Body of pancreas (tissue), 4 donors: ENCODE measurements around the gene DDX47. TPM values are rescaled to one million over a fixed set of nuclear protein-coding genes. Genes with fewer than 3 reads are reported as not detected.

Source experiments
- ATAC-seq: fragments of 150-250 bp; one replicate; pipeline ENCODE4 v1.9.1; 2016
- DNase-seq, 4 donors: peaks; one replicate each; pipeline ENCODE4 v3.0.0-alpha.2; 2019
- H3K27ac ChIP-seq, 4 donors: fragments of 200-600 bp; sonication (generic); 1 replicate in 3 of 4; 2 replicates in 1 of 4; pipeline versions ENCODE4 v1.5.1 to v1.6.1; 2016 to 2019; ENCODE audit warnings: mild to moderate bottlenecking in 1 of 4, mixed read lengths in 1 of 4, moderate library complexity in 1 of 4
- H3K27me3 ChIP-seq, 2 donors: fragments of 200-600 bp; sonication (generic); one replicate each; pipeline ENCODE4 v1.6.0; 2016; ENCODE audit warnings: mild to moderate bottlenecking in 1 of 2
- H3K36me3 ChIP-seq, 2 donors: fragments of 200-600 bp; sonication (generic); replicated peaks in 1 of 2; 2 replicates each; pipeline ENCODE4 v1.5.1; 2016; ENCODE audit warnings: low read depth in 2 of 2; ENCODE audit not compliant: insufficient read depth in 1 of 2
- H3K4me1 ChIP-seq: fragments of 200-600 bp; sonication (generic); one replicate; pipeline ENCODE4 v1.6.0; 2016
- H3K4me3 ChIP-seq, 2 donors: fragments of 200-600 bp; sonication (generic); 1 replicate in 1 of 2; 2 replicates in 1 of 2; pipeline ENCODE4 v1.5.1; 2016 to 2019
- H3K9me3 ChIP-seq, 3 donors: fragments of 200-600 bp; sonication (generic); 1 replicate in 2 of 3; 2 replicates in 1 of 3; pipeline ENCODE4 v1.5.1; 2016
- POLR2A ChIP-seq, 3 donors: fragments of 450-650 bp; IDR thresholded peaks; one replicate each; pipeline ENCODE4 v1.6.1; 2016; ENCODE audit warnings: antibody characterized with exemption in 3 of 3, mild to moderate bottlenecking in 2 of 3
- WGBS, 2 donors: methylation state at CpG; one replicate each; pipeline ENCODE4 v1.1.5; 2017; 5-methylcytosine and 5-hydroxymethylcytosine counted together
- intact Hi-C: fragments of 100-400 bp; cut with DNase I; formaldehyde crosslinking; loops from one replicate; pipeline ENCODE4 v1.15.1; 2023
- total RNA-seq, 2 donors: library from RNA; depleted of rRNA; stranded (reverse); fragments of >200 nt; gene quantifications; one replicate each; pipeline ENCODE4 v1.1.0, GENCODE V29; 2016
- TF ChIP-seq, protein P1 (sequence below), 7 experiments: fragments of 450-650 bp in 4 of 7; fragments of 200-600 bp in 3 of 7; sonication (generic) in 3 of 7; IDR thresholded peaks; one replicate each; pipeline ENCODE4 v1.5.1; 2016 to 2019; ENCODE audit warnings: antibody characterized with exemption in 7 of 7

The DDX47 gene
- total RNA-seq, 2 donors from 2014 or later, result 32.4 to 59.7 TPM

- Histone ChIP-seq H3K27ac (no peak overlapping the region), H3K4me3 (no peak overlapping the region), H3K27me3 (no peaks in the 10 kb centered on the region), H3K36me3 (no peaks in the 10 kb centered on the region), H3K4me1 (peaks cover 31% of the 10 kb centered on the region), H3K9me3 (no peaks in the 10 kb centered on the region)
- no peak for TF ChIP-seq POLR2A (IDR thresholded peaks at IDR 0.05)
- TF ChIP-seq, protein P1, sequence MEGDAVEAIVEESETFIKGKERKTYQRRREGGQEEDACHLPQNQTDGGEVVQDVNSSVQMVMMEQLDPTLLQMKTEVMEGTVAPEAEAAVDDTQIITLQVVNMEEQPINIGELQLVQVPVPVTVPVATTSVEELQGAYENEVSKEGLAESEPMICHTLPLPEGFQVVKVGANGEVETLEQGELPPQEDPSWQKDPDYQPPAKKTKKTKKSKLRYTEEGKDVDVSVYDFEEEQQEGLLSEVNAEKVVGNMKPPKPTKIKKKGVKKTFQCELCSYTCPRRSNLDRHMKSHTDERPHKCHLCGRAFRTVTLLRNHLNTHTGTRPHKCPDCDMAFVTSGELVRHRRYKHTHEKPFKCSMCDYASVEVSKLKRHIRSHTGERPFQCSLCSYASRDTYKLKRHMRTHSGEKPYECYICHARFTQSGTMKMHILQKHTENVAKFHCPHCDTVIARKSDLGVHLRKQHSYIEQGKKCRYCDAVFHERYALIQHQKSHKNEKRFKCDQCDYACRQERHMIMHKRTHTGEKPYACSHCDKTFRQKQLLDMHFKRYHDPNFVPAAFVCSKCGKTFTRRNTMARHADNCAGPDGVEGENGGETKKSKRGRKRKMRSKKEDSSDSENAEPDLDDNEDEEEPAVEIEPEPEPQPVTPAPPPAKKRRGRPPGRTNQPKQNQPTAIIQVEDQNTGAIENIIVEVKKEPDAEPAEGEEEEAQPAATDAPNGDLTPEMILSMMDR (IDR thresholded peaks at IDR 0.05), result no peak
- ATAC-seq (no peak), DNase-seq (no peak)
- intact Hi-C loops, result no loop called here
- WGBS, 2 donors, result 90 to 93% methylated on average over 3 of the region's 3 CpGs
These were observed 1.8 kb upstream of the DDX47 start for GRCh38 chr12:12811343-12811742.

DNA sequence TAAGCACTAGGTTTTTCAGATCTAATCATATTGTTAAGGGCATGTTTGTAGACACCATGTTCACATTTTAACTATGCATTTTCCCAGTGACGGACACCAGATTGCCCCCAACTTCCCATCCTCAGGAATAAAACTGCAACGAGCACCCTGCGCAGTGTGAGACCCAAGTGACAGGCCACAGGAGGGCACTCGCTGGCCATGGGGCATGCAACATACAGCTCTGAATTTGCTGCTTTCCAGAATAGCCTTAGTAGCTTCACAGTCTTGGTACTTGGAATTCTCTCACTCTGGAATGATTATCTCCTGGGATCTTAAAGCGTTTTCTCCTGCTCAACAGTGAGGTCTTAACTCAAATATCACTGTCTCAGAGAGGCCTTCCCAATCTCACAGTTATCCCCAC, 972 bp upstream of the DDX47 start:
- no peak overlapping the region for H3K4me3 ChIP-seq
- 88 to 100% methylated on average over 5 of the region's 5 CpGs for WGBS, 2 donors
- no peaks in the 10 kb centered on the region for H3K27me3 ChIP-seq
- H3K9me3 ChIP-seq, result no peaks in the 10 kb centered on the region
- H3K4me1 ChIP-seq, result peaks cover 31% of the 10 kb centered on the region
- DNase-seq, result no peak
- no peaks in the 10 kb centered on the region for H3K36me3 ChIP-seq
- no peak for ATAC-seq
- TF ChIP-seq, protein P1 (IDR thresholded peaks at IDR 0.05), result no peak
- TF ChIP-seq POLR2A (IDR thresholded peaks at IDR 0.05), result no peak
- intact Hi-C loops, result no loop called here
- no peak overlapping the region for H3K27ac ChIP-seq

GRCh38 chr12:12812618-12813119, 477 bp upstream of the DDX47 start:
- no peaks in the 10 kb centered on the region for H3K27me3 ChIP-seq
- 65 to 67% methylated on average over 12 to 14 of the region's 14 CpGs for WGBS, 2 donors
- TF ChIP-seq POLR2A (IDR thresholded peaks at IDR 0.05), result no peak
- TF ChIP-seq, protein P1 (IDR thresholded peaks at IDR 0.05), result no peak
- DNase-seq (peak in 1 of 4 donors; percentile 18), ATAC-seq (no peak)
- peak overlapping the region in 2 of 4 donors; percentile 55 to 74 for H3K27ac ChIP-seq
- no peaks in the 10 kb centered on the region for H3K36me3 ChIP-seq
- H3K4me1 ChIP-seq, result peaks cover 31% of the 10 kb centered on the region
- H3K4me3 ChIP-seq, result no peak overlapping the region
- H3K9me3 ChIP-seq, result no peaks in the 10 kb centered on the region
- intact Hi-C loops, result no loop called here

DNA sequence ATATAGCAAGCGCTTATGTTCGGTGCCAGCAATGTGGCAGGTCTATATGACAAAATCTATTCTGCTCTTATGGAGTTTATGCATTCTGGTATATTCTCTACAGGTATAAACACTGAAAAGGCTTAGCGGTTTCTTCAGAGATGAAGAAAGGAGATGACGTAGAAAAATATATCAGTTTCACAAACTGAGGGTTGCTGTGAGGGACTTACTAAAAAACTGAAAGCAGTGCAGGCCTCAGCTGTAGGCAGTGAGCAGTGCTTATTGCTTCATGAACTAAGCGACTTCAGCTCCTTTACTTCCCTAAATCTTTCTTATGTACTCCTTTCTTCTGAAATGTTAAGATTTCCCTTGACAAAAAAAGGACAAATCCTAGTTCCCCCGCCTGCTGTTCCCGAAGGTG, 4.5 kb downstream of the DDX47 start:
- ATAC-seq (no peak), DNase-seq (no peak)
- H3K4me3 ChIP-seq, result no peak overlapping the region
- no peak overlapping the region for H3K27ac ChIP-seq
- intact Hi-C loops, result no loop called here
- WGBS, 2 donors, result 93 to 95% methylated on average over 7 of the region's 7 CpGs
- H3K27me3 ChIP-seq, result no peaks in the 10 kb centered on the region
- H3K4me1 ChIP-seq, result peaks cover 35% of the 10 kb centered on the region
- no peaks in the 10 kb centered on the region for H3K9me3 ChIP-seq
- H3K36me3 ChIP-seq, result peaks cover 0 to 6% of the 10 kb centered on the region in 2 donors
- TF ChIP-seq, protein P1 (IDR thresholded peaks at IDR 0.05), result no peak

GRCh38 chr12:12818701-12819100, 5.6 kb downstream of the DDX47 start:
- intact Hi-C loops, result no loop called here
- Histone ChIP-seq H3K4me1 (peaks cover 30% of the 10 kb centered on the region), H3K9me3 (no peaks in the 10 kb centered on the region), H3K27me3 (no peaks in the 10 kb centered on the region), H3K4me3 (no peak overlapping the region), H3K27ac (no peak overlapping the region), H3K36me3 (peaks cover 9 to 15% of the 10 kb centered on the region in 2 donors)
- DNase-seq (no peak), ATAC-seq (no peak)
- 78 to 88% methylated on average over 4 of the region's 4 CpGs for WGBS, 2 donors
- TF ChIP-seq, protein P1 (IDR thresholded peaks at IDR 0.05), result no peak
- TF ChIP-seq POLR2A (IDR thresholded peaks at IDR 0.05), result no peak
